Adrenal gland (tissue), 12 donors: ENCODE data around the gene CNRIP1. TPM values are rescaled to one million over a fixed set of nuclear protein-coding genes. Genes with fewer than 3 reads are reported as not detected.
A peak's percentile ranks its signal among the peaks of the same experiment; 100 is the strongest.

ENCODE experiments used
- DNase-seq, 7 donors: peaks; one replicate each; pipeline ENCODE4 v3.0.0-alpha.2; 2019 to 2020
- H3K27ac ChIP-seq, 5 donors: fragments of 200-600 bp; sonication (generic) in 4 of 5; 1 replicate in 3 of 5; 2 replicates in 2 of 5; pipeline versions ENCODE4 v1.5.1 to v1.8.0; 2016 to 2020; ENCODE audit warnings: mild to moderate bottlenecking in 1 of 5
- H3K27me3 ChIP-seq: fragments of 200-600 bp; 2 replicates; pipeline ENCODE4 v1.8.0; 2021
- H3K36me3 ChIP-seq, 2 donors: fragments of 200-600 bp; replicated peaks in 1 of 2; 1 replicate in 1 of 2; 2 replicates in 1 of 2; pipeline versions ENCODE4 v1.5.1 to v1.8.0; 2018 to 2022
- H3K4me1 ChIP-seq, 2 donors: fragments of 200-600 bp; replicated peaks in 1 of 2; 1 replicate in 1 of 2; 2 replicates in 1 of 2; pipeline versions ENCODE4 v1.5.1 to v1.8.0; 2018 to 2021
- H3K4me3 ChIP-seq, 4 donors: fragments of 200-600 bp; sonication (generic) in 3 of 4; one replicate each; pipeline ENCODE4 v1.5.1; 2016 to 2018
- H3K9me3 ChIP-seq, 3 donors: fragments of 200-600 bp; sonication (generic) in 1 of 3; replicated peaks in 1 of 3; 1 replicate in 2 of 3; 2 replicates in 1 of 3; pipeline versions ENCODE4 v1.5.1 to v1.8.0; 2016 to 2021
- CTCF ChIP-seq, 6 experiments: fragments of 450-650 bp in 4 of 6; fragments of 200-600 bp in 2 of 6; sonication (generic) in 1 of 6; IDR thresholded peaks; 1 replicate in 5 of 6; 2 replicates in 1 of 6; pipeline versions ENCODE4 v1.5.1 to v1.8.0; 2016 to 2021; ENCODE audit warnings: antibody characterized with exemption in 6 of 6, mild to moderate bottlenecking in 2 of 6, moderate library complexity in 1 of 6
- POLR2A ChIP-seq, 2 donors: fragments of 450-650 bp; IDR thresholded peaks; one replicate each; pipeline ENCODE4 v1.6.1; 2017; ENCODE audit warnings: antibody characterized with exemption in 2 of 2, mild to moderate bottlenecking in 2 of 2, moderate library complexity in 1 of 2
- WGBS, 4 donors: extraction: QIAGEN DNeasy Blood & Tissue Kit in 2 of 4; methylation state at CpG; one replicate each; pipeline versions ENCODE4 v1.1.5 to v1.1.7; 2013 to 2017; 5-methylcytosine and 5-hydroxymethylcytosine counted together
- intact Hi-C, 2 donors: fragments of 100-400 bp; cut with DNase I; formaldehyde crosslinking; loops; one replicate each; pipeline versions ENCODE4 v1.14.1 to v1.15.0; 2022 to 2023
- polyA plus RNA-seq, 3 donors: library from polyadenylated mRNA; stranded (reverse); fragments of 200-250 nt in 2 of 3; fragments of 350-450 nt in 1 of 3; fragmentation: Illumina TruSeq in 1 of 3; extraction: RNeasy Lipid Tissue Mini Kit (QIAGEN cat#74804) in 1 of 3; gene quantifications; one replicate each; pipeline ENCODE4 v1.2.3, GENCODE V29; 2013 to 2014
- total RNA-seq, 9 donors: library from RNA; depleted of rRNA in 4 of 9; stranded (reverse); fragments of >200 nt in 4 of 9; fragments of 120-200 nt in 1 of 9; fragmentation: NEBNext Ultra II Directional in 1 of 9; extraction: Animal tissue kit (Norgen Biotek cat#: 25700) in 1 of 9; gene quantifications; one replicate each; pipeline versions ENCODE4 v1.1.0 to v1.2.4, GENCODE V29; 2013 to 2023
- donor health status: healthy with polysubstance abuse.
- donor health status: Bipolar disorder and iron deficiency.
- donor health status: DM: yes; HTN: yes; CAD: no.
- donor health status: DM: no; HTN: no; CAD: no.
- donor health status: DM: no; HTN: no; CAD: no.
- donor health status: DM: yes; HTN: yes; CAD: no.

The CNRIP1 gene
- total and polyA plus RNA-seq, 12 donors = 4.3 to 16.6 (median 13.0) TPM

GRCh38 chr2:68283419-68283812 is 36.3 kb downstream of the CNRIP1 start:
- Histone ChIP-seq H3K27ac (no peak overlapping the region), H3K27me3 (no peaks in the 10 kb centered on the region), H3K9me3 (no peaks in the 10 kb centered on the region), H3K4me3 (no peak overlapping the region), H3K36me3 (no peaks in the 10 kb centered on the region), H3K4me1 (peaks cover 0 to 20% of the 10 kb centered on the region in 2 donors)
- TF ChIP-seq POLR2A (IDR thresholded peaks at IDR 0.05) = no peak
- no peak for TF ChIP-seq CTCF (IDR thresholded peaks at IDR 0.05)
- intact Hi-C loops = loop anchor here in 1 of 2 donors (2.0 kb wide), 1 partner anchor 161 kb away; no protein-coding TSS in a partner anchor
- WGBS, 4 donors = 91 to 100% (median 95%) methylated on average over 1 of the region's 1 CpG
- DNase-seq = no peak

GRCh38 chr2:68282811-68283418 is 36.8 kb downstream of the CNRIP1 start:
- H3K27ac ChIP-seq = no peak overlapping the region

GRCh38 chr2:68280796-68281195 is 39.0 kb downstream of the CNRIP1 start:
- Histone ChIP-seq H3K27me3 (no peaks in the 10 kb centered on the region), H3K4me3 (no peak overlapping the region), H3K4me1 (peaks cover 0 to 7% of the 10 kb centered on the region in 2 donors), H3K27ac (no peak overlapping the region), H3K9me3 (no peaks in the 10 kb centered on the region), H3K36me3 (no peaks in the 10 kb centered on the region)
- WGBS, 4 donors = 77 to 87% (median 84%) methylated on average over 1 of the region's 1 CpG
- no peak for DNase-seq
- intact Hi-C loops = no loop called here
- TF ChIP-seq POLR2A (IDR thresholded peaks at IDR 0.05) = no peak
- TF ChIP-seq CTCF (IDR thresholded peaks at IDR 0.05) = no peak

More at GRCh38 chr2:68282811-68283418, 36.8 kb downstream of the CNRIP1 start:
- Histone ChIP-seq H3K4me3 (no peak overlapping the region), H3K9me3 (no peaks in the 10 kb centered on the region), H3K4me1 (peaks cover 0 to 20% of the 10 kb centered on the region in 2 donors), H3K36me3 (no peaks in the 10 kb centered on the region), H3K27me3 (no peaks in the 10 kb centered on the region)
- intact Hi-C loops = loop anchor here in 1 of 2 donors (2.0 kb wide), 1 partner anchor 160 kb away; no protein-coding TSS in a partner anchor
- TF ChIP-seq CTCF (IDR thresholded peaks at IDR 0.05) = peak; percentile 64 to 87 (median 70)
- TF ChIP-seq POLR2A (IDR thresholded peaks at IDR 0.05) = no peak
- DNase-seq = peak in 1 of 7 donors; percentile 7
- WGBS, 4 donors = 35 to 38% (median 36%) methylated on average over 5 of the region's 5 CpGs

GRCh38 chr2:68280348-68280747 is 39.4 kb downstream of the CNRIP1 start:
- DNase-seq = no peak
- Histone ChIP-seq H3K4me1 (peaks cover 0 to 7% of the 10 kb centered on the region in 2 donors), H3K9me3 (no peaks in the 10 kb centered on the region), H3K27me3 (no peaks in the 10 kb centered on the region), H3K27ac (no peak overlapping the region), H3K4me3 (no peak overlapping the region), H3K36me3 (no peaks in the 10 kb centered on the region)
- no peak for TF ChIP-seq CTCF (IDR thresholded peaks at IDR 0.05)
- TF ChIP-seq POLR2A (IDR thresholded peaks at IDR 0.05) = no peak
- intact Hi-C loops = no loop called here
- 70 to 90% (median 78%) methylated on average over 1 of the region's 1 CpG for WGBS, 4 donors
